Ishikawa (cell line): ENCODE data around the gene TSPAN4.

Source experiments
- CEBPB ChIP-seq: IDR thresholded peaks from 2 replicates; pipeline ENCODE4 v1.6.1; 2012
- CREB1 ChIP-seq: IDR thresholded peaks from 2 replicates; pipeline ENCODE4 v1.6.1; 2012; ENCODE audit warnings: low read depth
- EGR1 ChIP-seq: IDR thresholded peaks from 2 replicates; pipeline ENCODE4 v1.6.1; 2012
- EP300 ChIP-seq: IDR thresholded peaks from 2 replicates; pipeline ENCODE4 v1.6.1; 2012; ENCODE audit warnings: borderline replicate concordance
- FOXM1 ChIP-seq: IDR thresholded peaks from 2 replicates; pipeline ENCODE4 v1.6.1; 2012; ENCODE audit warnings: low read depth, borderline replicate concordance
- NFIC ChIP-seq: IDR thresholded peaks from 2 replicates; pipeline ENCODE4 v1.6.1; 2012
- RAD21 ChIP-seq: IDR thresholded peaks from 2 replicates; pipeline ENCODE4 v1.6.1; 2012; ENCODE audit warnings: low read depth
- TAF1 ChIP-seq: IDR thresholded peaks from 2 replicates; pipeline ENCODE4 v1.6.1; 2012; ENCODE audit warnings: low read depth, mild to moderate bottlenecking
- TCF12 ChIP-seq: IDR thresholded peaks from 2 replicates; pipeline ENCODE4 v1.6.1; 2012; ENCODE audit warnings: low read depth
- TEAD4 ChIP-seq: IDR thresholded peaks from 2 replicates; pipeline ENCODE4 v1.6.1; 2012
- YY1 ChIP-seq: IDR thresholded peaks from 2 replicates; pipeline ENCODE4 v1.6.1; 2012; ENCODE audit warnings: low read depth
- ZBTB7A ChIP-seq: IDR thresholded peaks from 2 replicates; pipeline ENCODE4 v1.6.1; 2012; ENCODE audit warnings: low read depth
- TF ChIP-seq, protein P1 (sequence below): IDR thresholded peaks from 2 replicates; pipeline ENCODE4 v1.6.1; 2012; ENCODE audit warnings: low read depth, mild to moderate bottlenecking
- TF ChIP-seq, protein P2 (sequence below): IDR thresholded peaks from 2 replicates; pipeline ENCODE4 v1.6.1; 2012
- TF ChIP-seq, protein P3 (sequence below): IDR thresholded peaks from 2 replicates; pipeline ENCODE4 v1.6.1; 2012

TSPAN4 gene

DNA sequence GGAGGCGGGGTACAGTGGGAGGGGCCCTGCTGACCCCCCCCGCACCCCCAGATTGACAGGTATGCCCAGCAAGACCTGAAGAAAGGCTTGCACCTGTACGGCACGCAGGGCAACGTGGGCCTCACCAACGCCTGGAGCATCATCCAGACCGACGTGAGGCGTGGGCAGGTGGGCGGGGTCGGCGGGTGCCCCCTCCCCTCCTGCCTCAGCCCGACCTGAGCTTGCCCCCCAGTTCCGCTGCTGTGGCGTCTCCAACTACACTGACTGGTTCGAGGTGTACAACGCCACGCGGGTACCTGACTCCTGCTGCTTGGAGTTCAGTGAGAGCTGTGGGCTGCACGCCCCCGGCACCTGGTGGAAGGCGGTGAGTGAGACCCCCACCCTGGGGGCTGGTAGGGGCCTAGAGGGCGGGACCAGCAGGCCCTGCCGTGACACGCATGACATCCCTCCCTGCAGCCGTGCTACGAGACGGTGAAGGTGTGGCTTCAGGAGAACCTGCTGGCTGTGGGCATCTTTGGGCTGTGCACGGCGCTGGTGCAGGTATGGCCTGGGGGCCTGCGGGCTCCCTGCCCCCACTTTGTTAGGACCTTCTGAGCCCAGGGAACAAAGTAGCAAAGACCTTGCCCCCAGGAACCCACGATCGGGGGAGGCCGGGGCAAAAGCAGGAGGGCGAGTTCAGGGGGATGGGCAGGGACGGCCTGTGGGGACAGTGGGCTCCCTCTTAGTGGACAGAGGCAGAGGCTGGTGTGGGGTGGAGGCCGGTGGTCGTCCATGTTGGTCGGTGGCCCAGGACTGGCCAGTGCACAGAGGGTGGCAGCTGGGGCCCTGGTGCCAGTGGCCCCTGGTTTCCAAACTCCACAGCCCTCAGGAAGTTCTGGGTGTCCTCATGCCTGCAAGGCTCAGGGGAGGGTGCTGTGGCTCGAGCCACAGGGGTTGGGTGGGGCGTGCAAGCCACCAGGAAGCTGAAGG lies 23.1 kb downstream of the TSPAN4 start:
- no peak for TF ChIP-seq EGR1
- TF ChIP-seq TCF12, result no peak
- TF ChIP-seq FOXM1, result no peak
- TF ChIP-seq, protein P1, sequence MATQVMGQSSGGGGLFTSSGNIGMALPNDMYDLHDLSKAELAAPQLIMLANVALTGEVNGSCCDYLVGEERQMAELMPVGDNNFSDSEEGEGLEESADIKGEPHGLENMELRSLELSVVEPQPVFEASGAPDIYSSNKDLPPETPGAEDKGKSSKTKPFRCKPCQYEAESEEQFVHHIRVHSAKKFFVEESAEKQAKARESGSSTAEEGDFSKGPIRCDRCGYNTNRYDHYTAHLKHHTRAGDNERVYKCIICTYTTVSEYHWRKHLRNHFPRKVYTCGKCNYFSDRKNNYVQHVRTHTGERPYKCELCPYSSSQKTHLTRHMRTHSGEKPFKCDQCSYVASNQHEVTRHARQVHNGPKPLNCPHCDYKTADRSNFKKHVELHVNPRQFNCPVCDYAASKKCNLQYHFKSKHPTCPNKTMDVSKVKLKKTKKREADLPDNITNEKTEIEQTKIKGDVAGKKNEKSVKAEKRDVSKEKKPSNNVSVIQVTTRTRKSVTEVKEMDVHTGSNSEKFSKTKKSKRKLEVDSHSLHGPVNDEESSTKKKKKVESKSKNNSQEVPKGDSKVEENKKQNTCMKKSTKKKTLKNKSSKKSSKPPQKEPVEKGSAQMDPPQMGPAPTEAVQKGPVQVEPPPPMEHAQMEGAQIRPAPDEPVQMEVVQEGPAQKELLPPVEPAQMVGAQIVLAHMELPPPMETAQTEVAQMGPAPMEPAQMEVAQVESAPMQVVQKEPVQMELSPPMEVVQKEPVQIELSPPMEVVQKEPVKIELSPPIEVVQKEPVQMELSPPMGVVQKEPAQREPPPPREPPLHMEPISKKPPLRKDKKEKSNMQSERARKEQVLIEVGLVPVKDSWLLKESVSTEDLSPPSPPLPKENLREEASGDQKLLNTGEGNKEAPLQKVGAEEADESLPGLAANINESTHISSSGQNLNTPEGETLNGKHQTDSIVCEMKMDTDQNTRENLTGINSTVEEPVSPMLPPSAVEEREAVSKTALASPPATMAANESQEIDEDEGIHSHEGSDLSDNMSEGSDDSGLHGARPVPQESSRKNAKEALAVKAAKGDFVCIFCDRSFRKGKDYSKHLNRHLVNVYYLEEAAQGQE, result no peak
- no peak for TF ChIP-seq EP300
- TF ChIP-seq TAF1, result no peak
- TF ChIP-seq, protein P2, sequence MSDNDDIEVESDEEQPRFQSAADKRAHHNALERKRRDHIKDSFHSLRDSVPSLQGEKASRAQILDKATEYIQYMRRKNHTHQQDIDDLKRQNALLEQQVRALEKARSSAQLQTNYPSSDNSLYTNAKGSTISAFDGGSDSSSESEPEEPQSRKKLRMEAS, result no peak
- TF ChIP-seq CREB1, result no peak
- TF ChIP-seq, protein P3, sequence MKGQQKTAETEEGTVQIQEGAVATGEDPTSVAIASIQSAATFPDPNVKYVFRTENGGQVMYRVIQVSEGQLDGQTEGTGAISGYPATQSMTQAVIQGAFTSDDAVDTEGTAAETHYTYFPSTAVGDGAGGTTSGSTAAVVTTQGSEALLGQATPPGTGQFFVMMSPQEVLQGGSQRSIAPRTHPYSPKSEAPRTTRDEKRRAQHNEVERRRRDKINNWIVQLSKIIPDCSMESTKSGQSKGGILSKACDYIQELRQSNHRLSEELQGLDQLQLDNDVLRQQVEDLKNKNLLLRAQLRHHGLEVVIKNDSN, result no peak
- TF ChIP-seq ZBTB7A, result no peak
- TF ChIP-seq TEAD4, result no peak
- no peak for TF ChIP-seq NFIC
- no peak for TF ChIP-seq CEBPB
- TF ChIP-seq YY1, result no peak

DNA sequence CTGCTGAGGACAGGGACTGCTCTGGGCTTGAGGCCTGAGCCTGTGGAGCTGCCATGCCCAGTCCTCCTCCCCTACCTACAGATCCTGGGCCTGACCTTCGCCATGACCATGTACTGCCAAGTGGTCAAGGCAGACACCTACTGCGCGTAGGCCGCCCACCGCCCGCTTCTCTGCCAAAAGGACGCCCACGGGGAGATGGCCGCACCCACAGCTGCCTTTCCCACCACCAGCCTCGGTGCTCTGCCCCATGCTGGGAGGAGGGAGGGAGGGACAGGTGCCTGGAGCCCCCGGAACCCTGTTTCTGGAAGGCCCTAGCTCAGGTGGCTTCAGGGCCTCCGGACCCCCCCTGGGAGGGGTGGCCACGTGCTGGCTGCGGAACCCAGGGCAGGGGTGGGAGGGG lies 23.8 kb downstream of the TSPAN4 start:
- TF ChIP-seq ZBTB7A, result no peak
- TF ChIP-seq, protein P2, result no peak
- TF ChIP-seq, protein P1, result no peak

DNA sequence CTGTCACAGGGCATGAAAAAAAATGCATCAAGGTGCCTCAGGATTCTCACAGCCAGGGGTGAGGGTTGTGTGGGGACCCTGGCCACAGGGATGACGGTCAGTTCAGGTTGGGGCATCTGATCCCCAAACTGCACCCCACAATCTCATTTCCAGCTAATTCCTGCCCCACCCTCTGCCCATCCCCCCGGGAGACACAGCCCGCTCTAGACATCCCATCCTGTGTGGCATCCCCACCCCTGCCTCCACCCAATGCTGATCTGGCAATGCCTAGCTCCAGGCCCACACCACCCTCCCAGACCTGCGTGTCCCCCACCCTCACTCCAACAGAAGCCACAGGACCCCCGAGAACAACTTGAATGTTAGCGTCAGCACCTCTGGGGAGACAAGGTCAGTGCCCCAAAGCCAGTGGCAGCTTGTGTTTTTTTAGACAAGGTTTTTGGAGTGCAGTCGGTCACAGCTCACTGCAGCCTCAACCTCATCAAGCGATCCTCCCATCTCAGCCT lies 25.3 kb downstream of the TSPAN4 start:
- TF ChIP-seq TEAD4 (no peak), ZBTB7A (no peak)

DNA sequence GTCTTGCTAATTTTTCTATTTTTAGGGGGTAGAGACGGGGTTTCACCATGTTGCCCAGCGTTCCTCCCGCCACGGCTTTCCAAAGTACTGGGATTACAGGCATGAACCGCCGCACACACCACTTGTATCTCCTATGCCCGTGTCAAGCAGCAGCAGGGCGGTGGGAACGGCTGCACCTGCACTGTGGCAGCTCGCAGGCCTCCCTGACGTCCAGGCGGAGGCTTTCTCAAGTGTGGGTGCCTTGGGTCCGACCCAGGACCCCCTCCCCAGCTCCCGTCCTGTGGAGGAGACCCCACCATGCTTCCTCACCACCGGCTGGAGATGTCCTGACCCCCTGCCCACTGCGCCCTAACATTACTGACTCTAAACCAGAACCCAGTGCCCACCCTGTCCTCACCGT lies 25.7 kb downstream of the TSPAN4 start:
- TF ChIP-seq TAF1 (no peak), CREB1 (no peak), ZBTB7A (no peak), RAD21 (no peak), TEAD4 (no peak), NFIC (no peak), FOXM1 (no peak), TCF12 (no peak), EGR1 (no peak), CEBPB (no peak)
- TF ChIP-seq, protein P1, result no peak
- TF ChIP-seq, protein P3, result no peak

DNA sequence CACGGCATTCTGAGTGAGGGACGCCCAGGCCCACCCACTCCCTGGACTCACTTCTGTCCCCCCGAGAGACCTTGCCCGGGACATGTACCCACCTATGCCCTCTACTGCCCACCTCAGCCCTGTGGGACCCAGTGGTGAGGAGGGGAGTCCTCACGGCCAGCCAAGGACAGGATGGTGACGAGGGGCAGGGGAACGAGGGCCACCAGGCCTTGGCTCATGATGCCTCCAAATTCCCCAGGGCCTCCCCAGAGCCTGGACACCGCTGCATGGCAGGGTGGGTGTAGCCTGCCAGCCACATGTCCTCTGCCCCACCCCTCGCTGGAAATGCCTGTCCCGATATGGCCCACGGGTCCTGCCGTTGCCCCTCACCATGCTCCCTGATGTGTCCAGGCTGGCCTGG lies 26.1 kb downstream of the TSPAN4 start:
- TF ChIP-seq, protein P1, result no peak
- TF ChIP-seq, protein P2, result no peak
